ENCODE measurements around the gene OSGIN1.

OSGIN1 gene

GRCh38 chr16:83928341-83929055, 24.5 kb upstream of the OSGIN1 start:
- TF ChIP-seq CTCF (IDR thresholded peaks at IDR 0.05; ENCODE audit: low read depth, low read length) = no peak
- DNase-seq (ENCODE audit: extremely low read depth, low read depth) = peak; percentile 25

DNA sequence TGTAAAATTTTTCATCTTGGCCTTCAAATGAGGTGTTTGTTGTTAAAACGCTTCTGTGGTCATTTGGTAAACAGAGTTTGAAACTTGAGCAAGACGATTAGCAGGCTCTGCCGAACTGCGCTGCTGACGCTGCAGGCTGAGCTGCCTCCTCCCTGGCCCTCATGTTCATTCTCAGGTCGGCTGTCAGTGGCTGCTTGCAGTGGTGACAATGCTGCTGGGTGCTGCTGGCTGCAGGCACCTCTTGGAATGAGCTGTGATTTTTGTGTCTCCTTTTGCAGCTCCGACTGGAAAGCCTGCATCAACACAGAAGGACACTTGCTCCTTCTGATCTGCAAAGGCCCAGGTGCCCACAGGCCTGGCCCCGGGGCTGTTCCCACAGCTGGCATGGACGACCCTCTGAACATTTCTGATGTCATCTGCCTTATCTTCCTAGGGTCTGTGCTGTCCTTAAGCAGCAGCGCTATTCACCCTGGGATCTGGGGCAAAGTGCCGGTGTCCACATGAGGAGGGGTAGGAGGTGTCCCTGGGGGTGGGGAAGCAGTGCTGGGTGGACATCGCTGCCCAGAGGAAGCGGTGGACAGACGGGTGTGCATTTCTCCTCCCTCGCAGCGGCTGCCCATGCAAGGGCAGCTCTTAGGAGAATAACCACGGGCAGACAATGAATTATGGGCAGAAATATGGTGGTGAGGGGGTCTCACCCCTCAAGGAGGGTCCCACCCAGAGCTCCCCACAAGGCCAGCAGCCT, 23.1 kb upstream of the OSGIN1 start:
- DNase-seq (ENCODE audit: extremely low read depth, low read depth) = no peak
- no peak for TF ChIP-seq CTCF (IDR thresholded peaks at IDR 0.05; ENCODE audit: low read depth, low read length)

- DNase-seq (ENCODE audit: extremely low read depth, low read depth) = no peak
- TF ChIP-seq CTCF (IDR thresholded peaks at IDR 0.05; ENCODE audit: low read depth, low read length) = no peak
Observed at GRCh38 chr16:83930730-83931500, 22.1 kb upstream of the OSGIN1 start.

DNA sequence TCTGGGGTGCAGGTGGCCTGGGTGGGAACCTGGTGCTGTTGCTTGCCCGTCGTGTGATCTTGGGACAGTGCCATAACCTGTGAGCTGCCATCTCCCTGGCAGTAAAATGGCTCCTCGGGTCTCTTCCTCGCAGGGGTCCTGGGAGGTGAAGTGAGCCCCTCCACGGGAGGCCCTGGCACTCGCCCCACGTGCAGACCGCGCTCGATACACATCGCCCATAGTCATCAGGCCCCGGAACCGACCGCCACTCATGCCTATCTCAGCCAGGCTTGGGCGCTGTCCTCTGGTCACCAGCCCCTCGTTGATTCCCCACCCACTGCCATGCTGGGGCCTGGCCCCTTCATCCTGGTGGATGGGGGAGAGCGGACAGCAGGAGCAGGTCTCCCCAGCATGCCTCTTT, 21.5 kb upstream of the OSGIN1 start:
- TF ChIP-seq CTCF (IDR thresholded peaks at IDR 0.05; ENCODE audit: low read depth, low read length) = no peak

DNA sequence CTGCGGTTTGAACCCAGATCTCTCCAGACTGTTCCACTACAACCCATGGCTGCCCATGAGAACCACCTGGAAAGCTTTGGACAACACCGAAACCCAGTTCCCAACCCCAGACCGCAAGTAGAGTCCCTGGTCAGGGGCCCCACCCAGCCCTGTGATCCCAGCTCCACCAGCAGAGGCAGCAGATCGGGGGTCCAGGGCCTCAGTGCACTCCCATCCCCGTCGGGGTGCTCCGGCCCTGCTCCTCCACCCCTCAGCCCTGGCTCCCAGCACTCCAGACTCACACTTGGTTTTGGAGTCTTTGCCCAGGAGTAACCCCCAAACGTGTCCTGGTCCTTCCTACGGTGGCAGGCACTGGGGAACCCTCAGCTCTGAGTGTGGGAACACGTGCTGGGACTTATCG, 20.7 kb upstream of the OSGIN1 start:
- no peak for DNase-seq (ENCODE audit: extremely low read depth, low read depth)
- TF ChIP-seq CTCF (IDR thresholded peaks at IDR 0.05; ENCODE audit: low read depth, low read length) = no peak

More for the DNA sequence above, 21.5 kb upstream of the OSGIN1 start:
- no peak for DNase-seq (ENCODE audit: extremely low read depth, low read depth)

DNA sequence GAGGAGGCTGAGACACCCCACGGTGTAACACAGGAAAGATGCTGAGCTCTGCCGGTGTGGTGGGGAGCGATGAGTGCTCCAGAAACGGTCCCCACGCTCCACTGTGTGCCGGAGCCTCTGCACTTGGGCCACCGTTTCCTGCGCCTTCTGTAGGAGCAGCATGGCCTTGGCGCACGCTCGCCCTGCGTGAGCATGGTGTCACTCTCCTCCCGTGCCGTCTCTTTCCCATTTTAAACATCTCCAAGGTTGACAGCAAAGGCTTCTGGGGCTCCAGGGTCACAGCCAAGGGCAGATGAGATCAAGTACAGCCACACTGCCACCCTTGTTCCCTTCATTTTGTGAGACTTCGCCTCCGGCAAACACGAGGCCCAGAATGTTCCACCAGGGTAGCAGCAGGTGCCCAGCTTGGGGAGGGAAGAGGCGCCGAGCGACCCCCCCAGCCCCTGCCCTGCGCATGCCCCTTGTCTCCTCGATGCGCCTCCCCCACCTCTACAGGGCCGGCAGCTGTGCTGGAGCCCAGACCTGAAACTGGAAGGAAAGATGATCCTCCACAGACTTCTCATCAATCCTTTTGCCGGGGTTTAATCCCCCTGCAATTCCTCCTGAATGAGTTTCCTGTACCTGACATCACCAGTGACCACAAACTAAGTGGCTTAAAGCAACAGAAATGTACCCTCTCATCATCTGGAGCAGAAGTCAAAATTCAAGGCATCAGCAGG, 19.9 kb upstream of the OSGIN1 start:
- no peak for TF ChIP-seq CTCF (IDR thresholded peaks at IDR 0.05; ENCODE audit: low read depth, low read length)
- no peak for DNase-seq (ENCODE audit: extremely low read depth, low read depth)
